ENCODE measurements around the gene PTPN2.

The PTPN2 gene

DNA sequence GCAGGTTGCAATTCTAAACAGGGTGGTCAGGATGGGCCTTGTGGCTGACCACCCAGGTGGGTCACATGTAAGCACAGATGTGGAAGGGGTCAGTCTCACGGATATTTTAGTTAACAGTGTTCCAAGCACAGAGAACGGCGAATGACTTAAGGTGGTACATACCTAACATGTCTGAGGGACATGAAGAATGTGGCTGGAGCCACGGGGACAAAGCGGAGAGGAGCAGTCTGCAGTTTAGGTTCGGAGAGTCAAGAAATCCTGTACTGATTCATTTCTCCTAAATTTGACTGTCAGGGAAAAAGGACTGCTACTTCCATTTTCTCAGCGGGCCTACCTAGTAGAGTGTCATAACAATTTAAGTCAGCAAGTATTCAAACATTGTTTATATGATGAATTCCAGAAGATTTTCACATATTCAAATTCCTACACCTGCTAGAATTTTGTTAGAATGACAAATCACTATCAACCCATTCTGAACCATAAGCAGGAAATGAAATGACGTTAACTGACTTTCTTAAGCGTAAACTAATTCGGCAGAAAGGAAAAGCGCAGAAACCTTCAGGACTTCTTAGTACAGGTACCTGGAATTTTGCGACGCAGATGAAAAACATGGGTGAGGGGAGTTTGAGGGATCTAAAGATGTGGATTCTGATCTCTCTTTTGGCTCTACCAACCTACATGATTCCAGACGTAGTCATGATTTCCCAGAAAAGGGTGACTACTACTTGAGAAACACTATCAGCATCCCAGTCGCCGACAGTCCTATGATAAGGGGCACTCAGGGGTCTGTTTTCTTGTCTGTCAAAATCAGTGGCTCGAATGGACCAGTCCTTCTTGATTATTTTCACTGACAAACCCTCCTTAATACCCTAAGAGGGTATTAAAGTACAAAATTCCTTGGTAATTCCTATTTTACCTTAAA is 41.3 kb downstream of the PTPN2 start (continued):
- TF ChIP-seq, protein P1, sequence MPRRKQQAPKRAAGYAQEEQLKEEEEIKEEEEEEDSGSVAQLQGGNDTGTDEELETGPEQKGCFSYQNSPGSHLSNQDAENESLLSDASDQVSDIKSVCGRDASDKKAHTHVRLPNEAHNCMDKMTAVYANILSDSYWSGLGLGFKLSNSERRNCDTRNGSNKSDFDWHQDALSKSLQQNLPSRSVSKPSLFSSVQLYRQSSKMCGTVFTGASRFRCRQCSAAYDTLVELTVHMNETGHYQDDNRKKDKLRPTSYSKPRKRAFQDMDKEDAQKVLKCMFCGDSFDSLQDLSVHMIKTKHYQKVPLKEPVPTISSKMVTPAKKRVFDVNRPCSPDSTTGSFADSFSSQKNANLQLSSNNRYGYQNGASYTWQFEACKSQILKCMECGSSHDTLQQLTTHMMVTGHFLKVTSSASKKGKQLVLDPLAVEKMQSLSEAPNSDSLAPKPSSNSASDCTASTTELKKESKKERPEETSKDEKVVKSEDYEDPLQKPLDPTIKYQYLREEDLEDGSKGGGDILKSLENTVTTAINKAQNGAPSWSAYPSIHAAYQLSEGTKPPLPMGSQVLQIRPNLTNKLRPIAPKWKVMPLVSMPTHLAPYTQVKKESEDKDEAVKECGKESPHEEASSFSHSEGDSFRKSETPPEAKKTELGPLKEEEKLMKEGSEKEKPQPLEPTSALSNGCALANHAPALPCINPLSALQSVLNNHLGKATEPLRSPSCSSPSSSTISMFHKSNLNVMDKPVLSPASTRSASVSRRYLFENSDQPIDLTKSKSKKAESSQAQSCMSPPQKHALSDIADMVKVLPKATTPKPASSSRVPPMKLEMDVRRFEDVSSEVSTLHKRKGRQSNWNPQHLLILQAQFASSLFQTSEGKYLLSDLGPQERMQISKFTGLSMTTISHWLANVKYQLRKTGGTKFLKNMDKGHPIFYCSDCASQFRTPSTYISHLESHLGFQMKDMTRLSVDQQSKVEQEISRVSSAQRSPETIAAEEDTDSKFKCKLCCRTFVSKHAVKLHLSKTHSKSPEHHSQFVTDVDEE (CRISPR knock-in tag; IDR thresholded peaks at IDR 0.05), result no peak
- TF ChIP-seq GLIS3 (CRISPR knock-in tag; IDR thresholded peaks at IDR 0.05) (no peak), ZNF70 (CRISPR knock-in tag; IDR thresholded peaks at IDR 0.05) (no peak), ESRRG (CRISPR knock-in tag; IDR thresholded peaks at IDR 0.05) (no peak)

DNA sequence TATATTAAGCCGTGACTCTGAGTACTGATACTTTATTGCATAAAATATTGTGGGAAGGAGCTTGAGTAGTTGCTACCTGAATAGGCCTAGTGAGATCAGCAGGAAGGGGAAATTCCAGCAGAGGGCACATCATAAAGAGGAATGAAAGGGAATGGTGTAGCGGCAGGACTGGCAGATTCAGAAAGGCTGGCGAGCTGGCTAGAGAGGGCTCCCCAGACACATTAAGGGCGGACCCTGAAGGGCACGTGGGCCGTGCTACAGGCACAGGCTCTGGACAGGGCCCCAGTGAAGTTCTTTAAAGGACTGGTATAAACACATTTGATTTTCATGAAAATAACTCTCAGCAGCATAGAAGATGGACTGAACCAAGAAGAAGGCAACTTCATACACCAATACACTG is 43.0 kb downstream of the PTPN2 start:
- no peak for TF ChIP-seq ZNF8 (CRISPR knock-in tag; IDR thresholded peaks at IDR 0.05)
- no peak for TF ChIP-seq SNAI2 (CRISPR knock-in tag; IDR thresholded peaks at IDR 0.05)
- no peak for TF ChIP-seq ZC3H10 (CRISPR knock-in tag; IDR thresholded peaks at IDR 0.05)
- TF ChIP-seq OSR1 (CRISPR knock-in tag; IDR thresholded peaks at IDR 0.05), result no peak
- TF ChIP-seq PPARA (CRISPR knock-in tag; IDR thresholded peaks at IDR 0.05; ENCODE audit: borderline replicate concordance), result no peak
- no peak for TF ChIP-seq TCF4 (CRISPR knock-in tag; IDR thresholded peaks at IDR 0.05; ENCODE audit: borderline replicate concordance)
- TF ChIP-seq, protein P2, sequence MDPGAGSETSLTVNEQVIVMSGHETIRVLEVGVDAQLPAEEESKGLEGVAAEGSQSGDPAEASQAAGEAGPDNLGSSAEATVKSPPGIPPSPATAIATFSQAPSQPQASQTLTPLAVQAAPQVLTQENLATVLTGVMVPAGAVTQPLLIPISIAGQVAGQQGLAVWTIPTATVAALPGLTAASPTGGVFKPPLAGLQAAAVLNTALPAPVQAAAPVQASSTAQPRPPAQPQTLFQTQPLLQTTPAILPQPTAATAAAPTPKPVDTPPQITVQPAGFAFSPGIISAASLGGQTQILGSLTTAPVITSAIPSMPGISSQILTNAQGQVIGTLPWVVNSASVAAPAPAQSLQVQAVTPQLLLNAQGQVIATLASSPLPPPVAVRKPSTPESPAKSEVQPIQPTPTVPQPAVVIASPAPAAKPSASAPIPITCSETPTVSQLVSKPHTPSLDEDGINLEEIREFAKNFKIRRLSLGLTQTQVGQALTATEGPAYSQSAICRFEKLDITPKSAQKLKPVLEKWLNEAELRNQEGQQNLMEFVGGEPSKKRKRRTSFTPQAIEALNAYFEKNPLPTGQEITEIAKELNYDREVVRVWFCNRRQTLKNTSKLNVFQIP (CRISPR knock-in tag; IDR thresholded peaks at IDR 0.05; ENCODE audit: borderline replicate concordance, low read depth), result no peak
- no peak for TF ChIP-seq ZFP3 (CRISPR knock-in tag; IDR thresholded peaks at IDR 0.05)
- no peak for TF ChIP-seq RARB (CRISPR knock-in tag; IDR thresholded peaks at IDR 0.05)
- TF ChIP-seq ISL1 (CRISPR knock-in tag; IDR thresholded peaks at IDR 0.05), result no peak
- TF ChIP-seq, protein P3, sequence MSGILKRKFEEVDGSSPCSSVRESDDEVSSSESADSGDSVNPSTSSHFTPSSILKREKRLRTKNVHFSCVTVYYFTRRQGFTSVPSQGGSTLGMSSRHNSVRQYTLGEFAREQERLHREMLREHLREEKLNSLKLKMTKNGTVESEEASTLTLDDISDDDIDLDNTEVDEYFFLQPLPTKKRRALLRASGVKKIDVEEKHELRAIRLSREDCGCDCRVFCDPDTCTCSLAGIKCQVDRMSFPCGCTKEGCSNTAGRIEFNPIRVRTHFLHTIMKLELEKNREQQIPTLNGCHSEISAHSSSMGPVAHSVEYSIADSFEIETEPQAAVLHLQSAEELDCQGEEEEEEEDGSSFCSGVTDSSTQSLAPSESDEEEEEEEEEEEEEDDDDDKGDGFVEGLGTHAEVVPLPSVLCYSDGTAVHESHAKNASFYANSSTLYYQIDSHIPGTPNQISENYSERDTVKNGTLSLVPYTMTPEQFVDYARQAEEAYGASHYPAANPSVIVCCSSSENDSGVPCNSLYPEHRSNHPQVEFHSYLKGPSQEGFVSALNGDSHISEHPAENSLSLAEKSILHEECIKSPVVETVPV (CRISPR knock-in tag; IDR thresholded peaks at IDR 0.05), result no peak
- no peak for ATAC-seq

DNA sequence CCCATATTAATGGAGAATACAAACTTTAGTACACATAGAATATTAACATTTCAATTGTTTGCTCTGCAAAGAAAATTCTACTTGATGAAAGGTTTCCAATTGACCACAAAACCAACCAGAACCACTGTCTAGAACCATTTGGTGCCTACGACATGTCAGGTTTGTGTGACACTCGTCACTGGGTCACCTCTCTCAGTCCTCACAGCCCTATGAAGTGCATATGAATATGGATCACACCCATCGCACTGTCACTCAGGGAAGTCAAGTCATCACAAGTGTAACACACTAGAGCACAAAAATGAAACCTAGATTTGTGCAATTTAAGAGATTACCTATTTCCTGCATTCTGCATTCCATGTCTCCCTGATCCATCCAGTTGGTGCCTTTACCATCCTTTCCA is 43.7 kb downstream of the PTPN2 start:
- TF ChIP-seq ZC3H10 (CRISPR knock-in tag; IDR thresholded peaks at IDR 0.05), result no peak
- no peak for TF ChIP-seq ARNTL (CRISPR knock-in tag; IDR thresholded peaks at IDR 0.05; ENCODE audit: borderline replicate concordance, low read depth)
- TF ChIP-seq ESRRG (CRISPR knock-in tag; IDR thresholded peaks at IDR 0.05), result no peak
- TF ChIP-seq, protein P4, sequence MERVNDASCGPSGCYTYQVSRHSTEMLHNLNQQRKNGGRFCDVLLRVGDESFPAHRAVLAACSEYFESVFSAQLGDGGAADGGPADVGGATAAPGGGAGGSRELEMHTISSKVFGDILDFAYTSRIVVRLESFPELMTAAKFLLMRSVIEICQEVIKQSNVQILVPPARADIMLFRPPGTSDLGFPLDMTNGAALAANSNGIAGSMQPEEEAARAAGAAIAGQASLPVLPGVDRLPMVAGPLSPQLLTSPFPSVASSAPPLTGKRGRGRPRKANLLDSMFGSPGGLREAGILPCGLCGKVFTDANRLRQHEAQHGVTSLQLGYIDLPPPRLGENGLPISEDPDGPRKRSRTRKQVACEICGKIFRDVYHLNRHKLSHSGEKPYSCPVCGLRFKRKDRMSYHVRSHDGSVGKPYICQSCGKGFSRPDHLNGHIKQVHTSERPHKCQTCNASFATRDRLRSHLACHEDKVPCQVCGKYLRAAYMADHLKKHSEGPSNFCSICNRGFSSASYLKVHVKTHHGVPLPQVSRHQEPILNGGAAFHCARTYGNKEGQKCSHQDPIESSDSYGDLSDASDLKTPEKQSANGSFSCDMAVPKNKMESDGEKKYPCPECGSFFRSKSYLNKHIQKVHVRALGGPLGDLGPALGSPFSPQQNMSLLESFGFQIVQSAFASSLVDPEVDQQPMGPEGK (CRISPR knock-in tag; IDR thresholded peaks at IDR 0.05; ENCODE audit: borderline replicate concordance), result no peak
- no peak for TF ChIP-seq ISL1 (CRISPR knock-in tag; IDR thresholded peaks at IDR 0.05)
- TF ChIP-seq, protein P5, sequence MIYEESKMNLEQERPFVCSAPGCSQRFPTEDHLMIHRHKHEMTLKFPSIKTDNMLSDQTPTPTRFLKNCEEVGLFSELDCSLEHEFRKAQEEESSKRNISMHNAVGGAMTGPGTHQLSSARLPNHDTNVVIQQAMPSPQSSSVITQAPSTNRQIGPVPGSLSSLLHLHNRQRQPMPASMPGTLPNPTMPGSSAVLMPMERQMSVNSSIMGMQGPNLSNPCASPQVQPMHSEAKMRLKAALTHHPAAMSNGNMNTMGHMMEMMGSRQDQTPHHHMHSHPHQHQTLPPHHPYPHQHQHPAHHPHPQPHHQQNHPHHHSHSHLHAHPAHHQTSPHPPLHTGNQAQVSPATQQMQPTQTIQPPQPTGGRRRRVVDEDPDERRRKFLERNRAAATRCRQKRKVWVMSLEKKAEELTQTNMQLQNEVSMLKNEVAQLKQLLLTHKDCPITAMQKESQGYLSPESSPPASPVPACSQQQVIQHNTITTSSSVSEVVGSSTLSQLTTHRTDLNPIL (CRISPR knock-in tag; IDR thresholded peaks at IDR 0.05; ENCODE audit: low read depth), result no peak
- TF ChIP-seq TOX (CRISPR knock-in tag; IDR thresholded peaks at IDR 0.05; ENCODE audit: borderline replicate concordance), result no peak
- no peak for TF ChIP-seq RARB (CRISPR knock-in tag; IDR thresholded peaks at IDR 0.05)
- TF ChIP-seq SNAI2 (CRISPR knock-in tag; IDR thresholded peaks at IDR 0.05), result no peak
- no peak for TF ChIP-seq TCF4 (CRISPR knock-in tag; IDR thresholded peaks at IDR 0.05; ENCODE audit: borderline replicate concordance)
- TF ChIP-seq, protein P2 (CRISPR knock-in tag; IDR thresholded peaks at IDR 0.05; ENCODE audit: borderline replicate concordance, low read depth), result no peak
- TF ChIP-seq ZNF8 (CRISPR knock-in tag; IDR thresholded peaks at IDR 0.05), result no peak
- TF ChIP-seq, protein P1 (CRISPR knock-in tag; IDR thresholded peaks at IDR 0.05), result no peak
- TF ChIP-seq ZNF70 (CRISPR knock-in tag; IDR thresholded peaks at IDR 0.05), result no peak
- no peak for TF ChIP-seq ZFP3 (CRISPR knock-in tag; IDR thresholded peaks at IDR 0.05)
- no peak for TF ChIP-seq OSR1 (CRISPR knock-in tag; IDR thresholded peaks at IDR 0.05)
- TF ChIP-seq BACH2 (CRISPR knock-in tag; IDR thresholded peaks at IDR 0.05; ENCODE audit: borderline replicate concordance), result no peak
- TF ChIP-seq GLIS3 (CRISPR knock-in tag; IDR thresholded peaks at IDR 0.05), result no peak
- ATAC-seq, result no peak
